ENCODE data around the gene OSBPL3.

DNA sequence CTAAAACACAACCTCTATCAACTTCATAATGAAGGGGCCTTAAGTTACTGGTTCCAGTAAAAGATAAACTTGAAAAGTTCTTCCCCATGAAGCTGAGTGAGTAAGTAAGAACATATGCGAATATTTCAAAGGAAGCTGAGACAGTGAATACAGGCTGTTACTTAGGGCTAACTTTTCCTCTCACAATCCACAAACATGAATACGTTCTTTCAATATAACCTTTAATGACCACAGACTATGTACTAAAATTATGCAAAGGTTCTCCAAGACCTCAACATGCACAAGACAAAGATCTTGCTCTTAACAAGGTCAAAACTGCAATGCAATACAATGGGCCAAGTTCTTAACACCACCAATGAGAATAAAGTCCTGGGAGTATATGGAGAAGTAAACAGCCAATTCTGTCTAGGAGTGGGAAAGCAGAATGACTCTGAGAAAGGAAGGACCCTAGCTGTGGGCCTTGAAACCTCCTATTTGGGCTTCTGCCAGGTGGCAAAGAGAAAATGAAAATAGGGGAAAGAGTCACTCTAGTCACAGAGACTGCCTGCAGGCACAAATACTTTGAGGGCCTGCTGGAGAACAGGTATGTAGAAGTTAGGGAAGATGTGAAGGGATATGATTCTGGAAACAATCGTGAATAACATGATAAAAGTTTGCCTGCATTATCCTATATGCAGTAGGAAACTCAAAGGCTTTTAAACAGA is 43.7 kb downstream of the OSBPL3 start:
- no peak for TF ChIP-seq EZH2 (IDR thresholded peaks at IDR 0.05; ENCODE audit: low read length)
- TF ChIP-seq, protein P1, sequence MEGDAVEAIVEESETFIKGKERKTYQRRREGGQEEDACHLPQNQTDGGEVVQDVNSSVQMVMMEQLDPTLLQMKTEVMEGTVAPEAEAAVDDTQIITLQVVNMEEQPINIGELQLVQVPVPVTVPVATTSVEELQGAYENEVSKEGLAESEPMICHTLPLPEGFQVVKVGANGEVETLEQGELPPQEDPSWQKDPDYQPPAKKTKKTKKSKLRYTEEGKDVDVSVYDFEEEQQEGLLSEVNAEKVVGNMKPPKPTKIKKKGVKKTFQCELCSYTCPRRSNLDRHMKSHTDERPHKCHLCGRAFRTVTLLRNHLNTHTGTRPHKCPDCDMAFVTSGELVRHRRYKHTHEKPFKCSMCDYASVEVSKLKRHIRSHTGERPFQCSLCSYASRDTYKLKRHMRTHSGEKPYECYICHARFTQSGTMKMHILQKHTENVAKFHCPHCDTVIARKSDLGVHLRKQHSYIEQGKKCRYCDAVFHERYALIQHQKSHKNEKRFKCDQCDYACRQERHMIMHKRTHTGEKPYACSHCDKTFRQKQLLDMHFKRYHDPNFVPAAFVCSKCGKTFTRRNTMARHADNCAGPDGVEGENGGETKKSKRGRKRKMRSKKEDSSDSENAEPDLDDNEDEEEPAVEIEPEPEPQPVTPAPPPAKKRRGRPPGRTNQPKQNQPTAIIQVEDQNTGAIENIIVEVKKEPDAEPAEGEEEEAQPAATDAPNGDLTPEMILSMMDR (optimal IDR thresholded peaks at IDR 0.05 in 1 of 3, IDR thresholded peaks at IDR 0.05 in 1 of 3, conservative IDR thresholded peaks at IDR 0.05 in 1 of 3; ENCODE audit: extremely low read depth in 1 of 3, insufficient read depth in 2 of 3, low read length in 3 of 3) = no peak
